GM19328 (cell line): ENCODE data around the gene TNFRSF11A.
A peak's percentile ranks its signal among the peaks of the same experiment; 100 is the strongest.

Experiments
- ATAC-seq: cut with Tn5 transposase; IDR thresholded peaks from one replicate; pipeline ENCODE4 v1.9.1; 2021; ENCODE audit warnings: mild to moderate bottlenecking, moderate library complexity; ENCODE audit not compliant: unreplicated experiment

Gene TNFRSF11A

GRCh38 chr18:62407660-62408059 is 82.5 kb downstream of the TNFRSF11A start:
- ATAC-seq = no peak

- no peak for ATAC-seq
Measured at GRCh38 chr18:62409821-62410220, 84.7 kb downstream of the TNFRSF11A start.

- ATAC-seq = no peak
Measured at GRCh38 chr18:62412231-62412979, 87.3 kb downstream of the TNFRSF11A start.

GRCh38 chr18:62413206-62413605 is 88.1 kb downstream of the TNFRSF11A start:
- ATAC-seq = no peak

- no peak for ATAC-seq
Measured at GRCh38 chr18:62418258-62418657, 93.1 kb downstream of the TNFRSF11A start.

- ATAC-seq = no peak
Measured at GRCh38 chr18:62420151-62420512, 95.0 kb downstream of the TNFRSF11A start.

- peak; percentile 89 for ATAC-seq
Measured at GRCh38 chr18:62420513-62421209, 95.6 kb downstream of the TNFRSF11A start.

GRCh38 chr18:62425465-62426190 is 100.5 kb downstream of the TNFRSF11A start:
- peak; percentile 50 for ATAC-seq

- ATAC-seq = no peak
Measured at GRCh38 chr18:62426191-62426488, 101.0 kb downstream of the TNFRSF11A start.

- ATAC-seq = no peak
Measured at GRCh38 chr18:62432176-62432575, 107.1 kb downstream of the TNFRSF11A start.

GRCh38 chr18:62434798-62435197 is 109.7 kb downstream of the TNFRSF11A start:
- ATAC-seq = no peak

GRCh38 chr18:62435435-62436031 is 110.4 kb downstream of the TNFRSF11A start:
- ATAC-seq = no peak

GRCh38 chr18:62436636-62437234 is 111.6 kb downstream of the TNFRSF11A start:
- ATAC-seq = no peak

- no peak for ATAC-seq
Measured at GRCh38 chr18:62437235-62438017, 112.3 kb downstream of the TNFRSF11A start.

- ATAC-seq = no peak
Measured at GRCh38 chr18:62438018-62438329, 112.9 kb downstream of the TNFRSF11A start.

- no peak for ATAC-seq
Measured at GRCh38 chr18:62438402-62438801, 113.3 kb downstream of the TNFRSF11A start.

- ATAC-seq = no peak
Measured at GRCh38 chr18:62438866-62439265, 113.8 kb downstream of the TNFRSF11A start.
